Mononuclear cell (primary cell): Measurements from ENCODE around the gene ATRNL1. TPM values are rescaled to one million over a fixed set of nuclear protein-coding genes. Genes with fewer than 3 reads are reported as not detected.
"Not testable (repeated sequence)": the region's sequence is repeated elsewhere in the genome, so short reads cannot be mapped to it uniquely, and the experiment has no call there.

ENCODE experiments used
- H3K27me3 ChIP-seq: 2 replicates; pipeline ENCODE4 v1.6.0; 2011; ENCODE audit warnings: low read length, control low read depth; ENCODE audit not compliant: insufficient read depth
- H3K4me1 ChIP-seq: 2 replicates; pipeline ENCODE4 v1.5.1; 2011; ENCODE audit warnings: mild to moderate bottlenecking, low read length, control low read depth; ENCODE audit not compliant: insufficient read depth
- H3K4me3 ChIP-seq: 2 replicates; pipeline ENCODE4 v1.5.1; 2011; ENCODE audit warnings: mild to moderate bottlenecking, low read length, moderate library complexity
- H3K9me3 ChIP-seq: 2 replicates; pipeline ENCODE4 v1.5.1; 2011; ENCODE audit warnings: low read depth, mild to moderate bottlenecking, control low read depth, low read length
- total RNA-seq: library from RNA; depleted of rRNA; stranded (reverse); fragments of >200 nt; gene quantifications from one replicate; pipeline ENCODE4 v1.2.3, GENCODE V29; 2012

Gene ATRNL1
- total RNA-seq, 1 donor, result 0.21 TPM

- Histone ChIP-seq H3K4me1 (no peaks in the 10 kb centered on the region), H3K9me3 (peaks cover 8% of the 10 kb centered on the region), H3K4me3 (no peak overlapping the region), H3K27me3 (no peaks in the 10 kb centered on the region)
Measured at GRCh38 chr10:115503546-115503945, 410.4 kb downstream of the ATRNL1 start.

GRCh38 chr10:115514895-115515294 is 421.7 kb downstream of the ATRNL1 start:
- Histone ChIP-seq H3K4me3 (no peak overlapping the region), H3K27me3 (no peaks in the 10 kb centered on the region), H3K9me3 (no peaks in the 10 kb centered on the region), H3K4me1 (no peaks in the 10 kb centered on the region)

GRCh38 chr10:115525141-115525540 is 432.0 kb downstream of the ATRNL1 start:
- Histone ChIP-seq H3K4me1 (no peaks in the 10 kb centered on the region), H3K9me3 (no peaks in the 10 kb centered on the region), H3K4me3 (no peak overlapping the region), H3K27me3 (no peaks in the 10 kb centered on the region)

GRCh38 chr10:115527682-115528081 is 434.5 kb downstream of the ATRNL1 start:
- not testable (repeated sequence) for H3K27me3 ChIP-seq, H3K4me3 ChIP-seq, H3K4me1 ChIP-seq, H3K9me3 ChIP-seq

GRCh38 chr10:115536401-115536800 is 443.2 kb downstream of the ATRNL1 start:
- H3K4me1 ChIP-seq, H3K27me3 ChIP-seq, H3K9me3 ChIP-seq, H3K4me3 ChIP-seq: not testable (repeated sequence)

GRCh38 chr10:115539142-115539762 is 446.1 kb downstream of the ATRNL1 start:
- H3K27me3 ChIP-seq, result no peaks in the 10 kb centered on the region
- H3K4me3 ChIP-seq, result no peak overlapping the region
- no peaks in the 10 kb centered on the region for H3K4me1 ChIP-seq
- H3K9me3 ChIP-seq, result no peaks in the 10 kb centered on the region

- Histone ChIP-seq H3K9me3 (no peaks in the 10 kb centered on the region), H3K27me3 (no peaks in the 10 kb centered on the region), H3K4me1 (no peaks in the 10 kb centered on the region), H3K4me3 (no peak overlapping the region)
Measured at GRCh38 chr10:115555887-115556402, 462.8 kb downstream of the ATRNL1 start.

- H3K27me3 ChIP-seq, result no peaks in the 10 kb centered on the region
- no peak overlapping the region for H3K4me3 ChIP-seq
- H3K9me3 ChIP-seq, result no peaks in the 10 kb centered on the region
- H3K4me1 ChIP-seq, result no peaks in the 10 kb centered on the region
Measured at GRCh38 chr10:115558252-115558651, 465.1 kb downstream of the ATRNL1 start.

- Histone ChIP-seq H3K4me3 (no peak overlapping the region), H3K9me3 (no peaks in the 10 kb centered on the region), H3K27me3 (no peaks in the 10 kb centered on the region), H3K4me1 (no peaks in the 10 kb centered on the region)
Measured at GRCh38 chr10:115566867-115567266, 473.7 kb downstream of the ATRNL1 start.

- H3K4me1 ChIP-seq, result no peaks in the 10 kb centered on the region
- H3K4me3 ChIP-seq, result no peak overlapping the region
- H3K27me3 ChIP-seq, result no peaks in the 10 kb centered on the region
- no peaks in the 10 kb centered on the region for H3K9me3 ChIP-seq
Measured at GRCh38 chr10:115572740-115573455, 479.7 kb downstream of the ATRNL1 start.

- no peak overlapping the region for H3K4me3 ChIP-seq
- H3K9me3 ChIP-seq, result no peaks in the 10 kb centered on the region
- H3K27me3 ChIP-seq, result no peaks in the 10 kb centered on the region
- H3K4me1 ChIP-seq, result no peaks in the 10 kb centered on the region
Measured at GRCh38 chr10:115580239-115580638, 487.1 kb downstream of the ATRNL1 start.

GRCh38 chr10:115593060-115593459 is 499.9 kb downstream of the ATRNL1 start:
- Histone ChIP-seq H3K27me3 (no peaks in the 10 kb centered on the region), H3K4me1 (no peaks in the 10 kb centered on the region), H3K4me3 (no peak overlapping the region), H3K9me3 (no peaks in the 10 kb centered on the region)

GRCh38 chr10:115604627-115605026 is 511.5 kb downstream of the ATRNL1 start:
- Histone ChIP-seq H3K27me3 (no peaks in the 10 kb centered on the region), H3K9me3 (no peaks in the 10 kb centered on the region), H3K4me3 (no peak overlapping the region), H3K4me1 (no peaks in the 10 kb centered on the region)

- H3K27me3 ChIP-seq, result no peaks in the 10 kb centered on the region
- H3K4me3 ChIP-seq, result no peak overlapping the region
- H3K4me1 ChIP-seq, result no peaks in the 10 kb centered on the region
- no peaks in the 10 kb centered on the region for H3K9me3 ChIP-seq
Measured at GRCh38 chr10:115606086-115606485, 512.9 kb downstream of the ATRNL1 start.

- Histone ChIP-seq H3K4me3 (no peak overlapping the region), H3K27me3 (no peaks in the 10 kb centered on the region), H3K9me3 (no peaks in the 10 kb centered on the region), H3K4me1 (no peaks in the 10 kb centered on the region)
Measured at GRCh38 chr10:115606741-115607140, 513.6 kb downstream of the ATRNL1 start.

- H3K27me3 ChIP-seq, result no peaks in the 10 kb centered on the region
- no peaks in the 10 kb centered on the region for H3K9me3 ChIP-seq
- no peak overlapping the region for H3K4me3 ChIP-seq
- H3K4me1 ChIP-seq, result no peaks in the 10 kb centered on the region
Measured at GRCh38 chr10:115624448-115624847, 531.3 kb downstream of the ATRNL1 start.
